Sigmoid colon (tissue), 7 donors: ENCODE data around the gene FOXP1. TPM values are rescaled to one million over a fixed set of nuclear protein-coding genes. Genes with fewer than 3 reads are reported as not detected.

Source experiments
- DNase-seq: peaks from one replicate; pipeline ENCODE4 v3.0.0-alpha.2; 2019
- H3K27ac ChIP-seq, 4 donors: fragments of 200-600 bp; sonication (generic); one replicate each; pipeline ENCODE4 v1.5.1; 2016 to 2019; ENCODE audit warnings: mild to moderate bottlenecking in 1 of 4
- H3K27me3 ChIP-seq, 3 donors: fragments of 200-600 bp; sonication (generic); one replicate each; pipeline ENCODE4 v1.5.1; 2019; ENCODE audit warnings: mild to moderate bottlenecking in 1 of 3
- H3K36me3 ChIP-seq, 4 donors: fragments of 200-600 bp; sonication (generic); one replicate each; pipeline ENCODE4 v1.5.1; 2016 to 2019
- H3K4me1 ChIP-seq, 4 donors: fragments of 200-600 bp; sonication (generic); one replicate each; pipeline ENCODE4 v1.5.1; 2017 to 2019
- H3K4me3 ChIP-seq, 4 donors: fragments of 200-600 bp; sonication (generic); one replicate each; pipeline ENCODE4 v1.5.1; 2017 to 2019; ENCODE audit warnings: mild to moderate bottlenecking in 2 of 4, moderate library complexity in 1 of 4
- H3K9me3 ChIP-seq, 4 donors: fragments of 200-600 bp in 3 of 4; sonication (generic) in 3 of 4; one replicate each; pipeline versions ENCODE4 v1.5.1 to v1.6.1; 2013 to 2019
- CTCF ChIP-seq, 4 experiments: fragments of 450-650 bp in 3 of 4; fragments of 200-600 bp in 1 of 4; IDR thresholded peaks; one replicate each; pipeline ENCODE4 v1.5.1; 2016 to 2019; ENCODE audit warnings: antibody characterized with exemption in 4 of 4, mild to moderate bottlenecking in 3 of 4, moderate library complexity in 2 of 4
- EP300 ChIP-seq, 4 donors: sonication (generic); formaldehyde crosslinking; IDR thresholded peaks; one replicate each; pipeline ENCODE4 v1.6.1; 2017; ENCODE audit warnings: antibody characterized with exemption in 4 of 4
- POLR2A ChIP-seq, 2 donors: fragments of 450-650 bp; IDR thresholded peaks; one replicate each; pipeline ENCODE4 v1.6.1; 2016; ENCODE audit warnings: antibody characterized with exemption in 2 of 2, mild to moderate bottlenecking in 2 of 2, moderate library complexity in 2 of 2
- POLR2AphosphoS5 ChIP-seq, 4 donors: sonication (generic); formaldehyde crosslinking; IDR thresholded peaks; one replicate each; pipeline ENCODE4 v1.6.1; 2017; ENCODE audit warnings: antibody characterized with exemption in 4 of 4
- WGBS, 2 donors: extraction: QIAGEN DNeasy Blood & Tissue Kit; methylation state at CpG; one replicate each; pipeline ENCODE4 v1.1.7; 2013; 5-methylcytosine and 5-hydroxymethylcytosine counted together
- intact Hi-C: fragments of 100-400 bp; cut with DNase I; formaldehyde crosslinking; loops from one replicate; pipeline ENCODE4 v1.15.1; 2023
- polyA plus RNA-seq, 3 donors: library from polyadenylated mRNA; stranded (reverse); fragments of 200-250 nt; gene quantifications; one replicate each; pipeline ENCODE4 v1.2.3, GENCODE V29; 2013
- total RNA-seq, 4 donors: library from RNA; depleted of rRNA; stranded (reverse); fragments of >200 nt; gene quantifications; one replicate each; pipeline ENCODE4 v1.1.0, GENCODE V29; 2016
- donor health status: healthy with polysubstance abuse.
- donor health status: Bipolar disorder and iron deficiency.
- donor health status: healthy.

Gene FOXP1
- total and polyA plus RNA-seq, 7 donors = 13.8 to 232 (median 139) TPM

DNA sequence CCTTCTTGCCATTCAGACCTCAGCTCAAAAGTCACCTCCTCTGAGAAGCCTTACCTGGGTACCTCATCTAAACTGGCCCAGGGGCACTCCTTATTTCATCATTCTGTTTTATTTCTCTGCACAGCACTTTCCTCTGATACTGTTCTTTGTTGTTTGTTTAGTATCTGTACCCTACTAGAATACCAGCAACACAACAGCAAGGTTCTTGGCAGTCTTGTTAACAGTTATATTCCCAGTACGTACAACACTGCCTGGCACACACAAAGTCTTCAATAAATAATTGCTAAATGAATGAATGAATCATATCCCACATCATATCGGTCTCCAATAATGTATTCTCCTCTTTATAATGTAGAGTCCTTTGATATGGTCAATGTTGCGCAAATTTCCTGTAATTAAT is 188.1 kb downstream of the FOXP1 start:
- no peaks in the 10 kb centered on the region for H3K36me3 ChIP-seq
- H3K27ac ChIP-seq = no peak overlapping the region
- no peak for DNase-seq
- no peaks in the 10 kb centered on the region for H3K9me3 ChIP-seq
- no peaks in the 10 kb centered on the region for H3K27me3 ChIP-seq
- intact Hi-C loops = no loop called here
- H3K4me3 ChIP-seq = no peak overlapping the region
- TF ChIP-seq CTCF (IDR thresholded peaks at IDR 0.05) (no peak), POLR2AphosphoS5 (IDR thresholded peaks at IDR 0.05) (no peak), POLR2A (IDR thresholded peaks at IDR 0.05) (no peak), EP300 (IDR thresholded peaks at IDR 0.05) (no peak)
- 88 to 91% methylated on average over 3 of the region's 3 CpGs for WGBS, 2 donors
- H3K4me1 ChIP-seq = peaks cover 0 to 53% (median 32%) of the 10 kb centered on the region in 4 donors

- peaks cover 0 to 69% (median 47%) of the 10 kb centered on the region in 4 donors for H3K4me1 ChIP-seq
- 96 to 99% methylated on average over 2 of the region's 2 CpGs for WGBS, 2 donors
- intact Hi-C loops = no loop called here
Observed at GRCh38 chr3:71393745-71394144, 189.8 kb downstream of the FOXP1 start.

GRCh38 chr3:71393093-71393492 is 190.4 kb downstream of the FOXP1 start:
- H3K36me3 ChIP-seq = no peaks in the 10 kb centered on the region
- H3K4me1 ChIP-seq = peaks cover 0 to 69% (median 43%) of the 10 kb centered on the region in 4 donors
- H3K4me3 ChIP-seq = no peak overlapping the region
- intact Hi-C loops = no loop called here
- no peak overlapping the region for H3K27ac ChIP-seq
- 91 to 95% methylated on average over 1 of the region's 1 CpG for WGBS, 2 donors
- no peak for DNase-seq
- TF ChIP-seq POLR2A (IDR thresholded peaks at IDR 0.05) (no peak), CTCF (IDR thresholded peaks at IDR 0.05) (no peak), POLR2AphosphoS5 (IDR thresholded peaks at IDR 0.05) (no peak), EP300 (IDR thresholded peaks at IDR 0.05) (no peak)
- no peaks in the 10 kb centered on the region for H3K9me3 ChIP-seq
- no peaks in the 10 kb centered on the region for H3K27me3 ChIP-seq

More at GRCh38 chr3:71393745-71394144, 189.8 kb downstream of the FOXP1 start:
- no peak for TF ChIP-seq POLR2A (IDR thresholded peaks at IDR 0.05)
- TF ChIP-seq CTCF (IDR thresholded peaks at IDR 0.05) = no peak
- TF ChIP-seq POLR2AphosphoS5 (IDR thresholded peaks at IDR 0.05) = no peak
- no peak for TF ChIP-seq EP300 (IDR thresholded peaks at IDR 0.05)
- H3K9me3 ChIP-seq = no peaks in the 10 kb centered on the region
- H3K27me3 ChIP-seq = no peaks in the 10 kb centered on the region
- H3K27ac ChIP-seq = no peak overlapping the region
- no peak for DNase-seq
- H3K4me3 ChIP-seq = no peak overlapping the region
- H3K36me3 ChIP-seq = no peaks in the 10 kb centered on the region

DNA sequence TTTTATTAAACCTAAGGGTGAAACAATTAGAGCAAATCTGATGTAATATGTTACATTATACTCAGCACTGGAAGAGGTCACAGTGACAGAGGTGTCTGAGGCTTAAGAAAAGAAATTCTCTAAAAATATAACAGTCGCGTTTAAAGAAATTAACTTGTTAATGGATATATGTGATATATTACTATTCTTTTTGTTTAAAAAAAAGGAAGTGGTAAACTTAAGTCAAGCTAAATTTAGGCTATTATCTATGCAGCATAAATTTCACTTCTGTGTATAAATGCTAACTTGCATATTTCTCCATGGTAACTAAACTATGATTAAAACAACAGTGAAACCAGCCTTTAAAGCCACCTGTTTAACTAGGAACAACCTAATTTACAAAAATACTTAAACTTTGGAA is 191.3 kb downstream of the FOXP1 start:
- DNase-seq = no peak
- H3K4me1 ChIP-seq = peaks cover 0 to 64% (median 36%) of the 10 kb centered on the region in 4 donors
- no peak overlapping the region for H3K27ac ChIP-seq
- no peaks in the 10 kb centered on the region for H3K27me3 ChIP-seq
- intact Hi-C loops = no loop called here
- no peaks in the 10 kb centered on the region for H3K36me3 ChIP-seq
- no peaks in the 10 kb centered on the region for H3K9me3 ChIP-seq
- no peak overlapping the region for H3K4me3 ChIP-seq
- 53 to 85% methylated on average over 2 of the region's 2 CpGs for WGBS, 2 donors
- no peak for TF ChIP-seq POLR2A (IDR thresholded peaks at IDR 0.05)
- no peak for TF ChIP-seq EP300 (IDR thresholded peaks at IDR 0.05)
- no peak for TF ChIP-seq CTCF (IDR thresholded peaks at IDR 0.05)

- WGBS, 2 donors = 63 to 89% methylated on average over 7 of the region's 7 CpGs
- Histone ChIP-seq H3K9me3 (no peaks in the 10 kb centered on the region), H3K36me3 (no peaks in the 10 kb centered on the region), H3K4me3 (no peak overlapping the region), H3K27ac (no peak overlapping the region), H3K27me3 (no peaks in the 10 kb centered on the region), H3K4me1 (peaks cover 0 to 59% (median 33%) of the 10 kb centered on the region in 4 donors)
- intact Hi-C loops = no loop called here
- no peak for TF ChIP-seq POLR2AphosphoS5 (IDR thresholded peaks at IDR 0.05)
- no peak for TF ChIP-seq POLR2A (IDR thresholded peaks at IDR 0.05)
- TF ChIP-seq EP300 (IDR thresholded peaks at IDR 0.05) = no peak
- TF ChIP-seq CTCF (IDR thresholded peaks at IDR 0.05) = no peak
- DNase-seq = no peak
Observed at GRCh38 chr3:71391361-71391760, 192.2 kb downstream of the FOXP1 start.
